Vagina (tissue), 2 donors: ENCODE measurements around the gene CELA3A. TPM values are rescaled to one million over a fixed set of nuclear protein-coding genes. Genes with fewer than 3 reads are reported as not detected.

Experiments
- DNase-seq, 2 donors: peaks; one replicate each; pipeline ENCODE4 v3.0.0-alpha.2; 2017; ENCODE audit errors: extremely low spot score in 2 of 2
- H3K27ac ChIP-seq: fragments of 200-600 bp; sonication (generic); one replicate; pipeline ENCODE4 v1.5.1; 2019
- H3K27me3 ChIP-seq: fragments of 200-600 bp; sonication (generic); one replicate; pipeline ENCODE4 v1.5.1; 2019
- H3K36me3 ChIP-seq, 2 donors: fragments of 200-600 bp; sonication (generic); one replicate each; pipeline ENCODE4 v1.5.1; 2017 to 2019
- H3K4me1 ChIP-seq: fragments of 200-600 bp; sonication (generic); one replicate; pipeline ENCODE4 v1.5.1; 2019
- H3K4me3 ChIP-seq, 2 donors: fragments of 200-600 bp; sonication (generic); 1 replicate in 1 of 2; 2 replicates in 1 of 2; pipeline ENCODE4 v1.5.1; 2016 to 2019
- H3K9me3 ChIP-seq: fragments of 200-600 bp; sonication (generic); one replicate; pipeline ENCODE4 v1.5.1; 2019
- POLR2A ChIP-seq, 2 donors: fragments of 450-650 bp; IDR thresholded peaks; one replicate each; pipeline ENCODE4 v1.6.1; 2017; ENCODE audit warnings: antibody characterized with exemption in 2 of 2, mild to moderate bottlenecking in 2 of 2, moderate library complexity in 2 of 2
- POLR2AphosphoS5 ChIP-seq, 2 donors: sonication (generic); formaldehyde crosslinking; IDR thresholded peaks; one replicate each; pipeline ENCODE4 v1.9.0; 2017; ENCODE audit warnings: antibody characterized with exemption in 2 of 2, mild to moderate bottlenecking in 2 of 2, low read depth in 1 of 2; ENCODE audit not compliant: insufficient read depth in 1 of 2
- intact Hi-C: fragments of 100-400 bp; cut with DNase I; formaldehyde crosslinking; loops from one replicate; pipeline ENCODE4 v1.15.1; 2023
- total RNA-seq: library from RNA; depleted of rRNA; stranded (reverse); fragments of >200 nt; gene quantifications from one replicate; pipeline ENCODE4 v1.2.3, GENCODE V29; 2016
- TF ChIP-seq, protein P1 (sequence below), 3 experiments: fragments of 450-650 bp in 2 of 3; fragments of 200-600 bp in 1 of 3; sonication (generic) in 1 of 3; IDR thresholded peaks; one replicate each; pipeline ENCODE4 v1.5.1; 2017 to 2019; ENCODE audit warnings: antibody characterized with exemption in 3 of 3, mild to moderate bottlenecking in 2 of 3, moderate library complexity in 2 of 3

The CELA3A gene
- total RNA-seq, 1 donor from 2014 or later = not detected

DNA sequence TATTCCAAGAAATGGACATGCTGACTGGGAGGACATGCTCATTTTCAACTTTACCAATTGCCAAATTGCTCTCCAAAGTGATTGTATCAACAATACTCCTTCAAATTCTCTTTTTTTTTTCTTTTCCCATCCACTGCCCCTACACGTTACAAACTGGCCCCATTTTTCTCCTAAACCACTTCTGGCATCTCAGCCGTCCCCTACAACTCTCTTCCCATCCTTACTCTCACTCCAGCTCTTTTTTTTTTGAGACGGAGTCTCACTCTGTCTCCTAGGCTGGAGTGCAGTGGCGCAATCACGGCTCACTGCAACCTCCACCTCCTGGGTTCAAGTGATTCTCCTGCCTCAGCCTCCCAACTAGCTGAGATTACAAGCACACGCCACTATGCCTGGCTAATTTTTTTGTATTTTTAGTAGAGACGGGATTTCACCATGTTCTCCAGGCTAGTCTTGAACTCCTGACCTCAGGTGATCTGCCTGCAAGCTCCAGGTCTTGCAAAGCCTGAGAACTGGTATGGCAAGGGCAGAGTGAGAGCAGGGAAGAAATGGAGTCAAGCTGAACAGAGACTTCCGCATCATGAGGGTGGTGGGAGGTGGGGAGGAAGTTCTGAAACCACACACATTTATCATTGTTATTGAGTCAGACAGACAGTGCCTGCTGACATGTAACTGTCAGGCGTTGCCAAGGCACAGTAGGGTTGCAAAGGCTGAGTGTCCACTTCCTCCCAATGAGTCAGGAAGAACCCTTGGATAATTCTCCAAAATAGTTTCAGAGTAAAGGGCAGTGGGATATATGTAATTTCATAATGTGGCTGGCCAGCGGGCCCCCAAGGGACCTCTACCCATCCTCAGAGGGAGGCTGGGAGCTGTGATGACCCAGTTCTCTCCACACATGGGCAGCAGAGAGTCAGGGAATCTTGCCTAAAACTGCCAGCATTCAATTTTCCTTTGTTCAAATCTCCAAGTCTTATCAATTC lies 17.4 kb downstream of the CELA3A start:
- Histone ChIP-seq H3K9me3 (no peaks in the 10 kb centered on the region), H3K4me1 (peaks cover under 1% of the 10 kb centered on the region), H3K36me3 (no peaks in the 10 kb centered on the region), H3K4me3 (no peak overlapping the region), H3K27ac (no peak overlapping the region), H3K27me3 (no peaks in the 10 kb centered on the region)
- no peak for DNase-seq
- TF ChIP-seq POLR2AphosphoS5 (IDR thresholded peaks at IDR 0.05; ENCODE audit: insufficient read depth in 1 of 2, low read depth in 1 of 2) = peak in 1 of 2 donors; percentile 66
- TF ChIP-seq, protein P1, sequence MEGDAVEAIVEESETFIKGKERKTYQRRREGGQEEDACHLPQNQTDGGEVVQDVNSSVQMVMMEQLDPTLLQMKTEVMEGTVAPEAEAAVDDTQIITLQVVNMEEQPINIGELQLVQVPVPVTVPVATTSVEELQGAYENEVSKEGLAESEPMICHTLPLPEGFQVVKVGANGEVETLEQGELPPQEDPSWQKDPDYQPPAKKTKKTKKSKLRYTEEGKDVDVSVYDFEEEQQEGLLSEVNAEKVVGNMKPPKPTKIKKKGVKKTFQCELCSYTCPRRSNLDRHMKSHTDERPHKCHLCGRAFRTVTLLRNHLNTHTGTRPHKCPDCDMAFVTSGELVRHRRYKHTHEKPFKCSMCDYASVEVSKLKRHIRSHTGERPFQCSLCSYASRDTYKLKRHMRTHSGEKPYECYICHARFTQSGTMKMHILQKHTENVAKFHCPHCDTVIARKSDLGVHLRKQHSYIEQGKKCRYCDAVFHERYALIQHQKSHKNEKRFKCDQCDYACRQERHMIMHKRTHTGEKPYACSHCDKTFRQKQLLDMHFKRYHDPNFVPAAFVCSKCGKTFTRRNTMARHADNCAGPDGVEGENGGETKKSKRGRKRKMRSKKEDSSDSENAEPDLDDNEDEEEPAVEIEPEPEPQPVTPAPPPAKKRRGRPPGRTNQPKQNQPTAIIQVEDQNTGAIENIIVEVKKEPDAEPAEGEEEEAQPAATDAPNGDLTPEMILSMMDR (IDR thresholded peaks at IDR 0.05) = no peak
- intact Hi-C loops = no loop called here

DNA sequence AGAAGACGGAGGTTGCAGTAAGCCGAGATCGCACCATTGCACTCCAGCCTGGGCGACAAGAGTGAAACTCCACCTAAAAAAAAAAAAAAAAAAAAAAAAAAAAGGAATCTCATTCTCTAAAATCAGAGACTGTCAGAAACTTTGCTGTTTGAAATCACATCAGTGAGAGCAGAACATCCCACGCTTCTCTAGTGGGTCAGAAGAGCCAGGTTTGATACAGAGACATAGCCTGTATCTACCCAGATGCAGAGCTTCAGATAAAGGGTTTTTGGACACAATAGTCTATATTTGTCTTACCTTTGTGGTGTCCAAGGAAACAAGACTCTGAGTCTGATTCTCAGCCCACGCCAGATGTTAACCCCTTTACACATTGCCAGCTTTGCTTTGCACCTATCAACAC lies 19.6 kb downstream of the CELA3A start:
- intact Hi-C loops = loop anchor here (5.0 kb wide), 1 partner anchor 529 kb away; no protein-coding TSS in a partner anchor
- Histone ChIP-seq H3K27me3 (no peaks in the 10 kb centered on the region), H3K36me3 (no peaks in the 10 kb centered on the region), H3K27ac (no peak overlapping the region), H3K9me3 (no peaks in the 10 kb centered on the region), H3K4me1 (peaks cover 9% of the 10 kb centered on the region), H3K4me3 (no peak overlapping the region)
- TF ChIP-seq POLR2AphosphoS5 (IDR thresholded peaks at IDR 0.05; ENCODE audit: insufficient read depth in 1 of 2, low read depth in 1 of 2) = no peak
- TF ChIP-seq POLR2A (IDR thresholded peaks at IDR 0.05) = no peak
- TF ChIP-seq, protein P1 (IDR thresholded peaks at IDR 0.05) = no peak
- DNase-seq = no peak

DNA sequence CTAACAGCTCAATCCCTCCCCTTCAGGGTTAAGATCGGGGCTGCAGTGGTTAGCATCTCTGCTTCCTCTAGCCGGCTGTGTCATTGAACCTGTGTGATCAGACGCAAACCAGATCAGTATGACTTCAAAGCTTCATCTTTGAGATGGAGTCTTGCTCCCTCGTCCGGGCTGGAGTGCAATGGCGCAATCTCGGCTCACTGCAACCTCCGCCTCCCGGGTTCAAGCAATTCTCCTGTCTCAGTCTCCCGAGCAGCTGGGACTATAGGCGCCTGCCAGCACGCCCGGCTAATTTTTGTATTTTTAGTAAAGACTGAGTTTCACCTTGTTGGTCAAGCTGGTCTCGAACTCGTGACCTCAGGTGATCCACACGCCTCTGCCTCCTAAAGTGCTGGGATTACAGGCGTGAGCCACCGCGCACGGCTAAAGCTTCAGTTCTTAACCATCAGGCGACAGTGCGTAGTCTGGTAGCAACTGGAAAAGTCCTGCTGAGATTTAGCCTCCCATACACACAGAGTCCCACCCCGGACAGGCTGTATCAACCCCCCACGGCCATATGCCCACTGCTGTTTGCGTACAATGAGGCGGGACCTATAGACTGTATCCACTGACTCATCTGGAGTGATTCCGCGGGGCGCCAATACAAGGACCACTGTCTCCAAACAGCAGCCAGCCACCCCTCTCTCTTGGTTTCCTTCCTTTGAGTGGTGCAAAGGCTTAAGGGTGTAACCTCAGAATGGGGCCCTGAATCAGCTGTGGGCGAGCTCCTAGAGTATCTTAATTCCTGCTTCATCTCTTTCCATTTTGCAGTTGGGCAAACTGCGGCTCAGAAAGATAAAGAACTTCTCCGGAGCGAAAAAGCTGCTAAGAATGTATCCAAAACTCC lies 23.3 kb downstream of the CELA3A start:
- Histone ChIP-seq H3K36me3 (no peaks in the 10 kb centered on the region), H3K4me3 (peak overlapping the region; percentile 65 to 98), H3K27me3 (no peaks in the 10 kb centered on the region), H3K27ac (peak overlapping the region; percentile 88), H3K4me1 (peaks cover 17% of the 10 kb centered on the region), H3K9me3 (no peaks in the 10 kb centered on the region)
- no peak for TF ChIP-seq POLR2A (IDR thresholded peaks at IDR 0.05)
- TF ChIP-seq, protein P1 (IDR thresholded peaks at IDR 0.05) = no peak
- TF ChIP-seq POLR2AphosphoS5 (IDR thresholded peaks at IDR 0.05; ENCODE audit: insufficient read depth in 1 of 2, low read depth in 1 of 2) = no peak
- intact Hi-C loops = loop anchor here (5.0 kb wide), 1 partner anchor 532 kb away; no protein-coding TSS in a partner anchor
- no peak for DNase-seq

DNA sequence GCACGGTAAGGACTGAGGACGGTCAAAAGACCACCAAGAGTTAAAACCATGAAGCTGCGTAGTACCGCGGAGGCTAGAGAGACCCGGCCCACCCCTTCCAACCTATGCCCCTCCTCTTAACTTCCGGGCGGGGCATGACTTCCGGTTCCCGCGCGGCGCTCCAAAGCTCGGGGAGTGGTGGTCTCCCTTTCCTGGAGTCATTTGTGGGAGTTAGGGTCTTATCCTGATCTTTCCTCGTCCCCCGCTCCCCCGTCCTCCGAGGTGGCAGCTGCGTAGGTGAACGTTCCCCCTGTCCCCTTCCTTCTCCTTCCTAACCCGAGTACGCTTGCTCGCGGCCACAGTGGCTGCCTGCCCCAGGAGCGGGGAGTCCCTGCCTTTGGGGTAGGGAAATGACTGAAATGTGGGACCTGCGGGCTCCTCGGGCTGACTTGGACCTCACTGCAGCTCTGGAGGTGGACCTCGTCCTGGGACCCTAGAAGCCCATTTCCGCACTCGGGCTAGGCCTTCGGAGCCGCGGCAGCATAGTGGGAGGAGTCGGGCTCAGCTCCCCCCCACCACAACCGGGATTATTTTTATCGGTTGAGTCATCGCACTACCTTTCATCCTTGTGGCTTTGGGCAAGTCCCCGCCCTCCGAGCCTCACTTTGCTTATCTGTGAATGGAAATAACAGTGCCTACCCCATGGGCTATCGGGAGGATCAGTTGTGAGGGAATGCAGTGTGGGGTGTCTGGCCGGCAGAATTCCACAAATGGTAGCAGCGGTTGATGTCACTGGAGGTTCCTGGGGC lies 24.1 kb downstream of the CELA3A start:
- peak; percentile 14 to 94 for TF ChIP-seq POLR2AphosphoS5 (IDR thresholded peaks at IDR 0.05; ENCODE audit: insufficient read depth in 1 of 2, low read depth in 1 of 2)
- TF ChIP-seq, protein P1 (IDR thresholded peaks at IDR 0.05) = no peak
- peak in 1 of 2 donors; percentile 75 for TF ChIP-seq POLR2A (IDR thresholded peaks at IDR 0.05)
- Histone ChIP-seq H3K4me3 (peak overlapping the region; percentile 65 to 98), H3K27me3 (no peaks in the 10 kb centered on the region), H3K27ac (peak overlapping the region; percentile 88), H3K9me3 (no peaks in the 10 kb centered on the region), H3K36me3 (no peaks in the 10 kb centered on the region), H3K4me1 (peaks cover 17% of the 10 kb centered on the region)
- DNase-seq = no peak
- intact Hi-C loops = no loop called here
